Measurements from ENCODE around the gene TMEM229B.

The TMEM229B gene

GRCh38 chr14:67525389-67525788, 36.9 kb upstream of the TMEM229B start:
- Mint-ChIP-seq H3K4me3 (no peak overlapping the region), H3K4me1 (peaks cover 5% of the 10 kb centered on the region), H3K27me3 (peaks cover 71% of the 10 kb centered on the region), H3K27ac (ENCODE audit: low read depth) (no peak overlapping the region), H3K9me3 (no peaks in the 10 kb centered on the region), H3K36me3 (ENCODE audit: insufficient read depth) (no peaks in the 10 kb centered on the region)
- ATAC-seq (replicated peaks; ENCODE audit: extremely low read depth, poor library complexity, severe bottlenecking), result no peak
- DNase-seq (ENCODE audit: low spot score in 2 of 2), result no peak

- Mint-ChIP-seq H3K27me3 (peaks cover 71% of the 10 kb centered on the region), H3K4me1 (peaks cover 5% of the 10 kb centered on the region), H3K4me3 (no peak overlapping the region), H3K9me3 (no peaks in the 10 kb centered on the region), H3K36me3 (ENCODE audit: insufficient read depth) (no peaks in the 10 kb centered on the region), H3K27ac (ENCODE audit: low read depth) (no peak overlapping the region)
- DNase-seq (ENCODE audit: low spot score in 2 of 2) (no peak), ATAC-seq (replicated peaks; ENCODE audit: extremely low read depth, poor library complexity, severe bottlenecking) (no peak)
Observed at GRCh38 chr14:67524634-67524963, 36.1 kb upstream of the TMEM229B start.

DNA sequence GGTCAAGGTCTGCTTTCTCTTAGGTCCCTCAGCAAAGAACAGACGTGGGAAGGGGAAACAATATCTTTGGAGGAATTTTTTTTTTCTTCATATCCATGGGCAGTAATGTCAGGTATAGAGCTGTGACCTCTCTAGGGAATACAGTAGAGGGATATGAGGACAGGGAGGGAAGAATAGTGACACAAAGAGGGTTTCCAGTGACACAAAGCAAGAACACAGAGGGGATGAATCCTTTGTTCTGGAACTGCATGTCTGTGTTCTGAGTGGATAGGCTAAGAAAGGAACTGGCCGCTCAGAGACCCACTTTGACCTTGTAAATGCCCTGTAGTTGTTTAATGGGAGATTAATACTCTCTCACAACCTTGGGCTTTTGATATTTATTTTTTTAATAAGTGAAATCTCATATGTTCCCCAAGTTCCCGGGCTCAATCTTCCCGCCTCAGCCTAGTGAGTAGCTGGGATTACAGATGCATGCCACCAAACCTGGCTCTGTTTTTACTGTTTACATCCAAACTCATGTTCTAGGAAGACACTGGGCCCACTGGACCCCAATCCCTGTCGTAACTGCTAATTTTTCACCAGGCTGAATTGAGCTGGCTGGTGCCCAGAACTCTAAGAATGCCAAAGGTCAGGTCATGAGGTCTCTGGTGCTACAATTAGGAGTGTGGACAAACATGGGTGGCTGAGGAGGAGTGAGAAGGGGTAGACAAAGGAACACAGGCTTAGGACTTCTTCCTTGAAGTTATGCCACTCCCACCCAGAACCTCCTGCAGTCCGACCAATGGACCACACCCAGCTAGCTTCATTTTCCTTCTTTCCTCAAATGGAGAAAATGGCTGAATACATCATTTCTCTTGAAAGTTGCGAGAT, 35.5 kb upstream of the TMEM229B start:
- Mint-ChIP-seq H3K9me3 (no peaks in the 10 kb centered on the region), H3K27ac (ENCODE audit: low read depth) (no peak overlapping the region), H3K4me1 (peaks cover 5% of the 10 kb centered on the region), H3K36me3 (ENCODE audit: insufficient read depth) (no peaks in the 10 kb centered on the region), H3K27me3 (peaks cover 69% of the 10 kb centered on the region), H3K4me3 (no peak overlapping the region)
- DNase-seq (ENCODE audit: low spot score in 2 of 2), result no peak
- no peak for ATAC-seq (replicated peaks; ENCODE audit: extremely low read depth, poor library complexity, severe bottlenecking)

DNA sequence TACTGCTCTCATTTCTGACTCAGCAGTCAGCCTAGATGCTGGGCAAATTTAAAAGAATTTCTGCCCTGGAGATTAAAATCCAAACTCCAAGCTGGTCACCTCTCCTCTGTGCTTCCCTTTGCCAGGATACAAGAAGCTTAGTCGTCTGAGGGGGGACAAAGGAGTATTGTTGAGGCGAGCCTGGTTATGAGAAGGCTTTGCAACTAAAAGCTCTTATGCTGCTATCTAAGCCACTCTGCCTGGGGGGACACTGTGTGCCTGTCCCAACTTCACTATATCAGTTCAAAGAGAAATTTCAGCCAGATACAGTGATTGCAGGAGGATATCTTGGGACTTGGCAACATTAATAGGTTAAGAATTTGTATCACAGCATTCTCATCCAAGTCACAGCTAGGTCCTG, 33.7 kb upstream of the TMEM229B start:
- no peaks in the 10 kb centered on the region for H3K36me3 Mint-ChIP-seq (ENCODE audit: insufficient read depth)
- peaks cover 59% of the 10 kb centered on the region for H3K27me3 Mint-ChIP-seq
- H3K27ac Mint-ChIP-seq (ENCODE audit: low read depth), result no peak overlapping the region
- peaks cover 5% of the 10 kb centered on the region for H3K4me1 Mint-ChIP-seq
- DNase-seq (ENCODE audit: low spot score in 2 of 2) (no peak), ATAC-seq (replicated peaks; ENCODE audit: extremely low read depth, poor library complexity, severe bottlenecking) (no peak)
- no peaks in the 10 kb centered on the region for H3K9me3 Mint-ChIP-seq
- H3K4me3 Mint-ChIP-seq, result no peak overlapping the region

- Mint-ChIP-seq H3K4me3 (no peak overlapping the region), H3K9me3 (no peaks in the 10 kb centered on the region), H3K27ac (ENCODE audit: low read depth) (no peak overlapping the region), H3K36me3 (ENCODE audit: insufficient read depth) (no peaks in the 10 kb centered on the region), H3K27me3 (peaks cover 43% of the 10 kb centered on the region), H3K4me1 (peaks cover 7% of the 10 kb centered on the region)
- no peak for DNase-seq (ENCODE audit: low spot score in 2 of 2)
- ATAC-seq (replicated peaks; ENCODE audit: extremely low read depth, poor library complexity, severe bottlenecking), result no peak
Observed at GRCh38 chr14:67520482-67520881, 32.0 kb upstream of the TMEM229B start.

- no peak for DNase-seq (ENCODE audit: low spot score in 2 of 2)
- H3K36me3 Mint-ChIP-seq (ENCODE audit: insufficient read depth), result no peaks in the 10 kb centered on the region
Observed at GRCh38 chr14:67519406-67519805, 30.9 kb upstream of the TMEM229B start.

GRCh38 chr14:67517083-67517482, 28.6 kb upstream of the TMEM229B start:
- ATAC-seq (replicated peaks; ENCODE audit: extremely low read depth, poor library complexity, severe bottlenecking) (no peak), DNase-seq (ENCODE audit: low spot score in 2 of 2) (no peak)
- H3K4me3 Mint-ChIP-seq, result no peak overlapping the region
- peaks cover 35% of the 10 kb centered on the region for H3K4me1 Mint-ChIP-seq
- H3K27me3 Mint-ChIP-seq, result peaks cover 13% of the 10 kb centered on the region
- no peaks in the 10 kb centered on the region for H3K36me3 Mint-ChIP-seq (ENCODE audit: insufficient read depth)
- H3K27ac Mint-ChIP-seq (ENCODE audit: low read depth), result no peak overlapping the region
- H3K9me3 Mint-ChIP-seq, result no peaks in the 10 kb centered on the region

More at GRCh38 chr14:67519406-67519805, 30.9 kb upstream of the TMEM229B start:
- Mint-ChIP-seq H3K27me3 (peaks cover 36% of the 10 kb centered on the region), H3K4me3 (no peak overlapping the region), H3K4me1 (peaks cover 12% of the 10 kb centered on the region), H3K27ac (ENCODE audit: low read depth) (no peak overlapping the region), H3K9me3 (no peaks in the 10 kb centered on the region)
- ATAC-seq (replicated peaks; ENCODE audit: extremely low read depth, poor library complexity, severe bottlenecking), result no peak

DNA sequence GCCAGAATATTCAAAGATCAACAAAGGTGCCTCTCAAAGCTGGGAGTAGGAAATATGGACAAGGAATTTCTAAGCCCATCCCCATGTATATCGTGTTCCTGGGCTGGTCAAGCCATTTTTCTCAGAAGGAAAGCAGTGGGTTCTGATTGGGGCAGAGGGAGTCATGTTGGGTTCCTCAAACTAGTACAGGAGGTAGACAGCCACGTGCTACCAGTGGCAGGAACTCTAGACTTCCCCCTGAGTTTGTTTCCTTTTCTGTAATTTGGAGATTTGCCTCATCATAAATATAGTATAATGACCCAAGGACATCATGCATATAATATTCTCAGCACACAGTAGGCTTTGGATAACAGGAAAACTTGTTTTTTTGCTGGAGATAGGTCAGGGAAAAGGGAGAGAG, 28.2 kb upstream of the TMEM229B start:
- Mint-ChIP-seq H3K4me3 (peak overlapping the region; percentile 90), H3K36me3 (ENCODE audit: insufficient read depth) (no peaks in the 10 kb centered on the region), H3K27me3 (peaks cover 9% of the 10 kb centered on the region), H3K9me3 (no peaks in the 10 kb centered on the region), H3K4me1 (peaks cover 35% of the 10 kb centered on the region), H3K27ac (ENCODE audit: low read depth) (no peak overlapping the region)
- ATAC-seq (replicated peaks; ENCODE audit: extremely low read depth, poor library complexity, severe bottlenecking), result no peak
- no peak for DNase-seq (ENCODE audit: low spot score in 2 of 2)

GRCh38 chr14:67515386-67516079, 27.0 kb upstream of the TMEM229B start:
- peak overlapping the region; percentile 90 for H3K4me3 Mint-ChIP-seq
- H3K36me3 Mint-ChIP-seq (ENCODE audit: insufficient read depth), result no peaks in the 10 kb centered on the region
- peak; percentile 69 for ATAC-seq (replicated peaks; ENCODE audit: extremely low read depth, poor library complexity, severe bottlenecking)
- no peaks in the 10 kb centered on the region for H3K9me3 Mint-ChIP-seq
- H3K4me1 Mint-ChIP-seq, result peaks cover 35% of the 10 kb centered on the region
- H3K27ac Mint-ChIP-seq (ENCODE audit: low read depth), result no peak overlapping the region
- DNase-seq (ENCODE audit: low spot score in 2 of 2), result peak in 1 of 2 donors; percentile 18
- no peaks in the 10 kb centered on the region for H3K27me3 Mint-ChIP-seq

GRCh38 chr14:67514650-67515385, 26.3 kb upstream of the TMEM229B start:
- DNase-seq (ENCODE audit: low spot score in 2 of 2) (peak; percentile 17 to 32), ATAC-seq (replicated peaks; ENCODE audit: extremely low read depth, poor library complexity, severe bottlenecking) (peak; percentile 63)
- H3K27me3 Mint-ChIP-seq, result no peaks in the 10 kb centered on the region
- peak overlapping the region; percentile 90 for H3K4me3 Mint-ChIP-seq
- H3K36me3 Mint-ChIP-seq (ENCODE audit: insufficient read depth), result no peaks in the 10 kb centered on the region
- no peaks in the 10 kb centered on the region for H3K9me3 Mint-ChIP-seq
- H3K4me1 Mint-ChIP-seq, result peaks cover 35% of the 10 kb centered on the region
- H3K27ac Mint-ChIP-seq (ENCODE audit: low read depth), result peak overlapping the region; percentile 93

DNA sequence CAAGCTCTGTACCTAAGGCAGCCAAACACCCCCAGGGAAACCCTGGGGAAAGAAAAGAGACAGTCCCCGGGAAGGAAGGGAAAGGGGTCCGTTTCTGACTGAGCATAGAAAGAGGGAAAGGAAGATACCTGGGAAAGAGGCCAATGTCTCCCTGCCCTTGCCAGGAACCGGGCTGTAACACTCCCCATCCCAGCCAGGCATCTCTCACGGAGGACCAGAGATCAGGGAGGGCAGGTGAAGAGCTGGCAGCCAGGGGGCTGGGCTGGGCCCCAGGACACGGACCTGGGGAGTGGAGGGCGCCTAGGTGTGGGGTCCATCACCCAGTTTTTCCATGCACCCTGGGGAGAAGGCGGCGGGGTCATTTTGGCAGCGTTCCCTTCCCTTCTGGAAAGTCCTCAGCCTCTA, 25.7 kb upstream of the TMEM229B start:
- ATAC-seq (replicated peaks; ENCODE audit: extremely low read depth, poor library complexity, severe bottlenecking) (no peak), DNase-seq (ENCODE audit: low spot score in 2 of 2) (no peak)

GRCh38 chr14:67513631-67514108, 25.1 kb upstream of the TMEM229B start:
- no peaks in the 10 kb centered on the region for H3K27me3 Mint-ChIP-seq
- DNase-seq (ENCODE audit: low spot score in 2 of 2) (no peak), ATAC-seq (replicated peaks; ENCODE audit: extremely low read depth, poor library complexity, severe bottlenecking) (no peak)
- no peaks in the 10 kb centered on the region for H3K9me3 Mint-ChIP-seq
- no peaks in the 10 kb centered on the region for H3K36me3 Mint-ChIP-seq (ENCODE audit: insufficient read depth)
- peak overlapping the region; percentile 93 for H3K27ac Mint-ChIP-seq (ENCODE audit: low read depth)
- peak overlapping the region; percentile 90 for H3K4me3 Mint-ChIP-seq
- peaks cover 35% of the 10 kb centered on the region for H3K4me1 Mint-ChIP-seq

More for the DNA sequence above, 25.7 kb upstream of the TMEM229B start:
- Mint-ChIP-seq H3K9me3 (no peaks in the 10 kb centered on the region), H3K4me3 (peak overlapping the region; percentile 90), H3K27me3 (no peaks in the 10 kb centered on the region), H3K4me1 (peaks cover 35% of the 10 kb centered on the region), H3K27ac (ENCODE audit: low read depth) (peak overlapping the region; percentile 93), H3K36me3 (ENCODE audit: insufficient read depth) (no peaks in the 10 kb centered on the region)

Measured in central memory CD8-positive, alpha-beta T cell (primary cell).